ENCODE measurements around the gene ITPR1.

Gene ITPR1

DNA sequence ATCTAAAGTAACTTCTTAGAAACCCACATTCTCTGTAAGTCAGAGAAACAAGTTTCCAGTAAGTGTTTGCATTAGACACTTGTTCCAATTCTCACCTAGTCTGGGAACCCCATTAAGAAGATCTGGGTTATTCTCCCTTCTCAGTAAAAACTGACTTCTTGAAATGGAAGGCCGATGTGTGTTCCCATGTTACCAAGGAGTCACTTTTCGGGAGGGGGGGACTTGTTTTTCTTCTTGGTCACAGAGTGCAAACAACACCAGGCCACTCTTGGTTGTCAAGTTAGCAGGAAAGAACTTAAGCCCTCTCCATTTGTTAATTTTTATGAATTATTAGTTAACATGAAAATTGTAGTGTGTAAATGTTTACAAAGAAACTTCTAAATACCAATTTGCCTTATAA lies 55.6 kb downstream of the ITPR1 start:
- TF ChIP-seq, protein P1, sequence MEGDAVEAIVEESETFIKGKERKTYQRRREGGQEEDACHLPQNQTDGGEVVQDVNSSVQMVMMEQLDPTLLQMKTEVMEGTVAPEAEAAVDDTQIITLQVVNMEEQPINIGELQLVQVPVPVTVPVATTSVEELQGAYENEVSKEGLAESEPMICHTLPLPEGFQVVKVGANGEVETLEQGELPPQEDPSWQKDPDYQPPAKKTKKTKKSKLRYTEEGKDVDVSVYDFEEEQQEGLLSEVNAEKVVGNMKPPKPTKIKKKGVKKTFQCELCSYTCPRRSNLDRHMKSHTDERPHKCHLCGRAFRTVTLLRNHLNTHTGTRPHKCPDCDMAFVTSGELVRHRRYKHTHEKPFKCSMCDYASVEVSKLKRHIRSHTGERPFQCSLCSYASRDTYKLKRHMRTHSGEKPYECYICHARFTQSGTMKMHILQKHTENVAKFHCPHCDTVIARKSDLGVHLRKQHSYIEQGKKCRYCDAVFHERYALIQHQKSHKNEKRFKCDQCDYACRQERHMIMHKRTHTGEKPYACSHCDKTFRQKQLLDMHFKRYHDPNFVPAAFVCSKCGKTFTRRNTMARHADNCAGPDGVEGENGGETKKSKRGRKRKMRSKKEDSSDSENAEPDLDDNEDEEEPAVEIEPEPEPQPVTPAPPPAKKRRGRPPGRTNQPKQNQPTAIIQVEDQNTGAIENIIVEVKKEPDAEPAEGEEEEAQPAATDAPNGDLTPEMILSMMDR (IDR thresholded peaks at IDR 0.05), result no peak
- peak overlapping the region in 1 of 2 donors; percentile 30 for H3K27ac ChIP-seq
- H3K4me3 ChIP-seq, result no peak overlapping the region
- DNase-seq (ENCODE audit: low spot score), result no peak

DNA sequence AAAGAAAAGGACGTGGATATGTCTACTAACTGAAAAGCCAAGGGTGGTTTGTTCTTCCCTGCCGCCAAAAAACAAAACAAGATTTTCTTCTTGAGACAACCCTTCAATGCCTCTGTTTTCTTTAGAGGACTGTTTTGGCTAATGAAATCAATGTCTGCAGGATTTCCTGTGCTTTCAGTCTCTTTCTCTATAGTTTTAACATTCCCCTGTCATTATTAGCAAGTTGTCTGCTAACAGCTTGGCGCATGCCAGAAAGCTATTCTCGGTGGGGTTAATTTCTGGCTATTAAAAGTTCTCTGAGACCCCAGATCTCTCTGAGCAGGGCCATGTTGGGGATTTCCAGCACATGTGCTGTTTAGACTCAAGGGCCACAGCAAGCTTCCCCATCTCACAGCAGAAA lies 56.7 kb downstream of the ITPR1 start:
- DNase-seq (ENCODE audit: low spot score), result no peak
- Histone ChIP-seq H3K27ac (peak overlapping the region; percentile 57 to 75), H3K4me3 (peak overlapping the region; percentile 33)
- TF ChIP-seq, protein P1 (IDR thresholded peaks at IDR 0.05), result no peak

DNA sequence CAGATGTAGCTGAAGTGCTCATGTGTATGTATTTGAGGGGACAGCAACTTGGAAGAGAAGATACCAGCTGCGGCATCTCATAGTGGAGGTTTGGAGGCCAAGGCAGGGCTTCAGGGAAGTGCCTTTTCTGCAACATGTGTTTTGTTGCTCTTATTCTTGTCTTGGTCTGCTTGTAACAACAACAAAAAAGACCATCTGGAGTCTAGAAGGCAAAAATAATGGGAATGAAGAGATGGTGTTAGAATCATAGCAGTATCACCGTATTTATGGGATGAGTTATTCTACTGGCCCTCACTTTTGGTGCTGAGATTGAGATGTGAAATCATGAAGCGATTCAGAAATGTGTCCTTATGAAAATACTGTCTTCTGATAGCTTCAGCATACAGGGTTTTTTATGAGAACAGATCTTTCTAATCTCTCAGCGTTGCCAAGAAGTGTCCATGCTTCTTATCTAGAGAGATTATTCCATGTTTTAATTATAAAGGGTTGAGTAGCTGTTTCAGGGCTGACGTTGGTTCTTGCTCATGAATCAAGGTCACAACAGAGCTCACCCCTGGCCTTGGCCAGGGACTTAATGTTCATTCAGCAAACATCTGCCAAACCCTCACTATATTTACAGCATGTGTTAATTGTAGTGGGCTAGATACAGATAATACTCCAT lies 58.0 kb downstream of the ITPR1 start:
- H3K27ac ChIP-seq, result peak overlapping the region; percentile 54 to 58
- TF ChIP-seq, protein P1 (IDR thresholded peaks at IDR 0.05), result no peak
- H3K4me3 ChIP-seq, result no peak overlapping the region
- DNase-seq (ENCODE audit: low spot score), result no peak

DNA sequence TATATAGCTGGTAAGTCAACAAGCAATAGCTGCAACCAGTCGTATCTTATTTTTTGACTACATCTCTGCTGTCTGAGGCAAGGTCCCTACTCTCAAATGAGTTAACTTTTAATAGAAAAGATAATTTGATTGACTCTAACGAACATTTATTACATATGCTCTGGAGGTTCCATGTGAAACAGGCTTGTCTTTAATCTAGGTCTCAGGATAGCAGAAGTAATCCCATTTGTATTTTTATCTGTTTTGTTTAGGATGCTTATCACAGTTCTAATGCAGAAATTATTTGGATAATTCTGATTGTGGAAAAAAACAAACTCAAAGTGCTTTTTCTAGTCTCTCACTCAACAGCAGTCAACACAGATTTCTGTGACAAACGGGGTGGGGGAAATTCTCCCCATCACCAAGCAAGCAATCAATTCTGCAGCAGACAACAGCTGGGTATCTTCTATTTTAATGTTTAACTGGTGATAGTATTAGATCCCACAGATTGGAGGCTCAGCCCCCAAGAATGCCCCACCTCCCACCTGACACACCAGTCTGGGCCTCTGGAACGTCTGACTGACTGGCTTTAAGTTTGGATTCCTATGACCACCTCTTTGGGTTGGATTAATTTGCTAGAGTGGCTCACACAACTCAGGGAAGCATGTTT lies 58.8 kb downstream of the ITPR1 start:
- no peak for DNase-seq (ENCODE audit: low spot score)
- no peak overlapping the region for H3K4me3 ChIP-seq
- TF ChIP-seq, protein P1 (IDR thresholded peaks at IDR 0.05), result no peak
- peak overlapping the region; percentile 54 to 58 for H3K27ac ChIP-seq

DNA sequence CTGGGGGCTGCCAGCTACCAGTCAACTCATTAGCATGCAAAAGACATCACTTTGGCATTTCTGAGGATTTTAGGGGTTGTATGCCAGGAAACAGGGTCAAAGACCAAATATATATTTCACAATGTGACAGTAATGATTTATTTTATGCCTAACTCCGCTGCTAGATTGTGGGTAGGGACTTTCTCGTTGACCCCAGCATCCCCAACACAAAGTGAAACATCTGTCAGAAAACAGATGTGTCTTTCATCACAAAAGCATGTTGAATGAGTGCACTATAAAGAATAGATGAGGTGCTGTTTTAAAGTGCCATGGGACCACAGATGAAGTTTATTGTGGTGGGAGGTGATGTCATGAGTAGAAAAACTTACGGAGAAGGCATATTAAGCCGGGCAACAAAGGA lies 59.7 kb downstream of the ITPR1 start:
- H3K27ac ChIP-seq, result peak overlapping the region; percentile 54 to 58
- TF ChIP-seq, protein P1 (IDR thresholded peaks at IDR 0.05), result no peak

DNA sequence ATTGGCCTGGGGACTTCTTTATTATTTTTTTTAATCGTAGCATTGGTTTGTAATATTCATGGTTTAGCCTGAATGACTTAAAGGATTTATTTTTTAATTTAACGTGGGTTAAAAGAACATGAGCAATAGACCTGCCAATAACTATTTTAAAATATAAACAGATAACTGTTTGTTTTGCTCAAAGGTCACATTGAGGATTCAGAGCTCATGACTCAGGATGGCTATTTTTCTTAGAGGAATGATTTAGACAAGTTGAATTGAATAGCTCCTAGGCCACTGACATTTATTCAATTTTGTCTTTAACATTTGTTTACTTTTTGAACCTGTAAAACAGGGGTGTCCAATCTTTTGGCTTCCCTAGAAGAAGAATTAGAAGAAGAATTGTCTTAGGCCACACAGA lies 68.5 kb downstream of the ITPR1 start:
- H3K4me3 ChIP-seq, result no peak overlapping the region
- TF ChIP-seq, protein P1 (IDR thresholded peaks at IDR 0.05), result no peak
- DNase-seq (ENCODE audit: low spot score), result no peak
- H3K27ac ChIP-seq, result no peak overlapping the region

More for the DNA sequence above, 59.7 kb downstream of the ITPR1 start:
- no peak overlapping the region for H3K4me3 ChIP-seq
- no peak for DNase-seq (ENCODE audit: low spot score)

DNA sequence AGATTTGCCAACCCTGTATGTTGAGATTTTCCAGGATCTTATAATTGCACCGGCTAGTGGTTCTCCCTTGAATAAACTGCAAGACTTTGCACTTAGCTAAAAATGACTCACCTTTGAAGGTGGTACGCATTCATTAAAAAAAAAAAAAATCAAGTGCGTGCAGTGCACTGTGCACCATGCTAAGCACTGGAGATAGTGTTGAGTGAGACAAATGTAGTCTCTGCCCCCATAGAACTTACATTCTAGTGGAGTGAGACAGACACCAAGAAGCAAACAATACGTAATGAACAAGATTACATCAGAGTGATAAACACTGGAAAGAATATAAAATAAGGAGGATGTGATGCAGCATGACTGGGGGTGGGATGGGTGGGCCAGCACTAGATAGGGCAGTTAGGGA lies 69.4 kb downstream of the ITPR1 start:
- TF ChIP-seq, protein P1 (IDR thresholded peaks at IDR 0.05), result no peak
- H3K27ac ChIP-seq, result no peak overlapping the region
- H3K4me3 ChIP-seq, result no peak overlapping the region
- DNase-seq (ENCODE audit: low spot score), result no peak
